ENCODE data around the gene RPSA.

Gene RPSA

DNA sequence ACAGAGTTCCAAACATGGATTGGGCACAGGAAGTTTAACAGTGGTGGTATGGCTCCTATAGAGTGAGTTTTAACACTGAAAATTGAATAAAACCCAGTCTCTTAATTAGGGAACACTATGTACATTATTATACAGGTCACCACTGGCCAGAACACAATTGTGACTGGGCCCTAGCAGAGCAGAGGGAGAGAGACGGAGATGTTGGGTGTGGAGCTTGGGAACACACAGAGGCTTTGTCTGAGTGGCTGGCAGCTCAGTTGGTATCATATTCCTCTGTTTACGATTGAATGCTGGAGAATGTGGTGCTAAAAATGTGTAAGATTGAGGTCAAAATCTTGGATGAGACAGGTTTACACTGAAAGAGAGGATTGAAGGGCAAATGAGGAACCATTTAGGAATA lies 54.2 kb downstream of the RPSA start:
- no peak for DNase-seq

Measured in activated CD4-positive, alpha-beta T cell treated with anti-CD3 and anti-CD28 coated beads for 4 hours (primary cell).